Astrocyte (in vitro differentiated cells and primary cell): ENCODE results near the gene SPTBN1.

Experiments used
- EZH2 ChIP-seq: IDR thresholded peaks from 2 replicates; pipeline ENCODE4 v1.6.1; 2012; ENCODE audit warnings: mild to moderate bottlenecking, low read length, inconsistent platforms; ENCODE audit not compliant: insufficient read depth
- TF ChIP-seq, protein P1 (sequence below): IDR thresholded peaks from 2 replicates; pipeline ENCODE4 v1.5.1; 2011; ENCODE audit warnings: low read depth, mild to moderate bottlenecking, inconsistent platforms, low read length, moderate library complexity; ENCODE audit not compliant: insufficient read depth

DNA sequence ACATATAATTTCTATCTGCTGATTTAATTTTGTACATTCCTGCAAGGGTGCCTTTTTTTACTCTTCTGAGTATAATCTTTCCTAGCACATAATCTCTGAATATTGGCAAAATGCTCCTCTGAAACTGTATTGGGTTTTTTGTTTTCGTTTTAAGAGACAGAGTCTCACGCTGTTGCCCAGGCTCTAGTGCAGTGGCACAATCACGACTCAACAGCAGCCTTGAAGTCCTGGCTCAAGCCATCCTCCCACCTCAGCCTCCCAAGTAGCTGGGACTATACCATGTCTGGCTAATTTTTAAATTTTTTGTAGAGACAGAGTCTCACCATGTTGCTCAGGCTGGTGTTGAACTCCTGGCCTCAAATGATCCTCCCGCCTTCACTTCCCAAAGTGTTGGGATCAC is 104.9 kb downstream of the SPTBN1 start:
- TF ChIP-seq, protein P1, sequence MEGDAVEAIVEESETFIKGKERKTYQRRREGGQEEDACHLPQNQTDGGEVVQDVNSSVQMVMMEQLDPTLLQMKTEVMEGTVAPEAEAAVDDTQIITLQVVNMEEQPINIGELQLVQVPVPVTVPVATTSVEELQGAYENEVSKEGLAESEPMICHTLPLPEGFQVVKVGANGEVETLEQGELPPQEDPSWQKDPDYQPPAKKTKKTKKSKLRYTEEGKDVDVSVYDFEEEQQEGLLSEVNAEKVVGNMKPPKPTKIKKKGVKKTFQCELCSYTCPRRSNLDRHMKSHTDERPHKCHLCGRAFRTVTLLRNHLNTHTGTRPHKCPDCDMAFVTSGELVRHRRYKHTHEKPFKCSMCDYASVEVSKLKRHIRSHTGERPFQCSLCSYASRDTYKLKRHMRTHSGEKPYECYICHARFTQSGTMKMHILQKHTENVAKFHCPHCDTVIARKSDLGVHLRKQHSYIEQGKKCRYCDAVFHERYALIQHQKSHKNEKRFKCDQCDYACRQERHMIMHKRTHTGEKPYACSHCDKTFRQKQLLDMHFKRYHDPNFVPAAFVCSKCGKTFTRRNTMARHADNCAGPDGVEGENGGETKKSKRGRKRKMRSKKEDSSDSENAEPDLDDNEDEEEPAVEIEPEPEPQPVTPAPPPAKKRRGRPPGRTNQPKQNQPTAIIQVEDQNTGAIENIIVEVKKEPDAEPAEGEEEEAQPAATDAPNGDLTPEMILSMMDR, result no peak
- TF ChIP-seq EZH2, result no peak
